ENCODE results near the gene PPP1R16B.

The PPP1R16B gene

DNA sequence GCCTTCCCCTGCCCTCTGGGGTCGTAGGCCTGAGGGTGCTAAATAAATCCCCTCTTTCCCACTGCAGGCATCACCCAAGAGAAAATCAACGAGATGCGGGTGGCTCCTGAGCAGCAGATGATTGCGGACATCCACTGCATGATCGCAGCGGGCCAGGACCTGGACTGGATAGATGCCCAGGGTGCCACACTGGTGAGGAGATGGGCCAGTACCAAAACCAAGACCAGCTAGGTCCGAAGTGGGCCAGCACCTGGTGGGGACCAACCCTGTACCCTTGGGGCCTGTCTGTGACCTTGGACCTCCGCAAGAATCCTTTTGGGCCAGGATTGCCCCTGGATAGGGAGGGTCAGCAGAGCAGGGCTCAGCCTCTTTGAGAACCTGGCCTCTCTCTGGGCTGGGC lies 97.1 kb downstream of the PPP1R16B start:
- Histone ChIP-seq H3K36me3 (ENCODE audit: low read length) (peaks cover 41% of the 10 kb centered on the region), H3F3A (ENCODE audit: insufficient read depth) (no peaks in the 10 kb centered on the region), H3K79me2 (ENCODE audit: insufficient read depth, low read length) (peaks cover 8% of the 10 kb centered on the region; the same call in 1 of the 2 replicates), H3K27me3 (ENCODE audit: low read length) (no peaks in the 10 kb centered on the region), H2AFZ (ENCODE audit: low read depth, low read length, severe bottlenecking) (no peak overlapping the region), H3K9me3 (ENCODE audit: insufficient read depth, low read length) (no peaks in the 10 kb centered on the region), H3K9me2 (replicated peaks; ENCODE audit: insufficient read depth, low read length) (no peaks in the 10 kb centered on the region), H3K4me2 (ENCODE audit: low read depth, low read length, poor library complexity, severe bottlenecking) (no peak overlapping the region), H3K27ac (ENCODE audit: low read depth, low read length) (no peak overlapping the region), H3K9ac (ENCODE audit: low read length) (no peak overlapping the region), H3K4me3 (ENCODE audit: insufficient read depth, low read length, poor library complexity, severe bottlenecking) (no peak overlapping the region), H4K20me1 (ENCODE audit: low read depth, low read length) (no peaks in the 10 kb centered on the region)
- no peak for TF ChIP-seq EZH2phosphoT487 (conservative IDR thresholded peaks at IDR 0.05; ENCODE audit: low read length)
- TF ChIP-seq, protein P1, sequence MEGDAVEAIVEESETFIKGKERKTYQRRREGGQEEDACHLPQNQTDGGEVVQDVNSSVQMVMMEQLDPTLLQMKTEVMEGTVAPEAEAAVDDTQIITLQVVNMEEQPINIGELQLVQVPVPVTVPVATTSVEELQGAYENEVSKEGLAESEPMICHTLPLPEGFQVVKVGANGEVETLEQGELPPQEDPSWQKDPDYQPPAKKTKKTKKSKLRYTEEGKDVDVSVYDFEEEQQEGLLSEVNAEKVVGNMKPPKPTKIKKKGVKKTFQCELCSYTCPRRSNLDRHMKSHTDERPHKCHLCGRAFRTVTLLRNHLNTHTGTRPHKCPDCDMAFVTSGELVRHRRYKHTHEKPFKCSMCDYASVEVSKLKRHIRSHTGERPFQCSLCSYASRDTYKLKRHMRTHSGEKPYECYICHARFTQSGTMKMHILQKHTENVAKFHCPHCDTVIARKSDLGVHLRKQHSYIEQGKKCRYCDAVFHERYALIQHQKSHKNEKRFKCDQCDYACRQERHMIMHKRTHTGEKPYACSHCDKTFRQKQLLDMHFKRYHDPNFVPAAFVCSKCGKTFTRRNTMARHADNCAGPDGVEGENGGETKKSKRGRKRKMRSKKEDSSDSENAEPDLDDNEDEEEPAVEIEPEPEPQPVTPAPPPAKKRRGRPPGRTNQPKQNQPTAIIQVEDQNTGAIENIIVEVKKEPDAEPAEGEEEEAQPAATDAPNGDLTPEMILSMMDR (IDR thresholded peaks at IDR 0.05; ENCODE audit: insufficient read depth, low read length, poor library complexity, severe bottlenecking): no peak

DNA sequence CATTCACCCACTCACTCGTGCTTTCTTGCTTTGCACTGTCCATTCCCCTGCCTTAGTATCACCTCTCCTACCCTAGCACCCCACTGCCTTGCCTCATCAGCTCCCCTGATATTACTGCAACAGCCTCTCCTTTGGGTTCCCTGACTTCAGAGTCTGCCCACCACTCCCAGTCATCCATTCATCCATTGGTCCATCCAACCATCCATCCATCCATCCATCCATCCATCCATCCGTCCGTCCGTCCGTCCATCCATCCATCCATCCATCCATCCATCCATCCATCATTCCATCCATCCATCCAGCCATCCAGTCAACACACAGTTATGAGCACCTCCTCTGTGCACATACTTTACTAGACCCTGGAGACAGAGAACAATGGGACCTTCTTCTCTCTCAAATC lies 97.8 kb downstream of the PPP1R16B start:
- no peak overlapping the region for H3K4me2 ChIP-seq (ENCODE audit: low read depth, low read length, poor library complexity, severe bottlenecking)
- no peak overlapping the region for H2AFZ ChIP-seq (ENCODE audit: low read depth, low read length, severe bottlenecking)
- H3K36me3 ChIP-seq (ENCODE audit: low read length): peaks cover 35% of the 10 kb centered on the region
- no peak overlapping the region for H3K27ac ChIP-seq (ENCODE audit: low read depth, low read length)
- peaks cover under 1% of the 10 kb centered on the region; the same call in 1 of the 2 replicates for H3K79me2 ChIP-seq (ENCODE audit: insufficient read depth, low read length)
- no peaks in the 10 kb centered on the region for H3K9me3 ChIP-seq (ENCODE audit: insufficient read depth, low read length)
- H3K27me3 ChIP-seq (ENCODE audit: low read length): no peaks in the 10 kb centered on the region
- H4K20me1 ChIP-seq (ENCODE audit: low read depth, low read length): no peaks in the 10 kb centered on the region
- no peak overlapping the region for H3K9ac ChIP-seq (ENCODE audit: low read length)
- TF ChIP-seq EZH2phosphoT487 (conservative IDR thresholded peaks at IDR 0.05; ENCODE audit: low read length): no peak
- TF ChIP-seq, protein P1 (IDR thresholded peaks at IDR 0.05; ENCODE audit: insufficient read depth, low read length, poor library complexity, severe bottlenecking): no peak
- H3K4me3 ChIP-seq (ENCODE audit: insufficient read depth, low read length, poor library complexity, severe bottlenecking): no peak overlapping the region
- H3F3A ChIP-seq (ENCODE audit: insufficient read depth): no peaks in the 10 kb centered on the region
- no peaks in the 10 kb centered on the region for H3K9me2 ChIP-seq (replicated peaks; ENCODE audit: insufficient read depth, low read length)

DNA sequence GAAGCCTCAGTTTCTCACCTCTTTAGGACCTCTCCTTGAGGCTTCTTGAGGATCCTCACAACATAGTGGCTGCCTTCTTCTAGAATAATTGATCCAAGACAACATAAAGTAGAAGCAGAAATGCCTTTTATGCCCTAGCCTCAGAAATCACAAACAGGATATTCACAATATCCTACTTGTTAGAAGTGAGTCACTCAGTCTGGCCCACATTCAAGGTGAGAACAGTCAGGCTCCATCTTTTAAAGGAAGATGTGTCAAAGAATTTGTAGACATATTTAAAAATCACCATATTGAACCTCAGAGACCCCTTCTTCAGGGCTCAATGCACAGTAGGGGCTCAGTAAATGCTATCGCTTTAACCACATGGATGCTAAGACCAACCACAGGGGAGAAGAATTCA lies 99.9 kb downstream of the PPP1R16B start:
- no peaks in the 10 kb centered on the region for H3F3A ChIP-seq (ENCODE audit: insufficient read depth)
- no peaks in the 10 kb centered on the region for H3K79me2 ChIP-seq (ENCODE audit: insufficient read depth, low read length)
- H3K27ac ChIP-seq (ENCODE audit: low read depth, low read length): no peak overlapping the region
- H4K20me1 ChIP-seq (ENCODE audit: low read depth, low read length): no peaks in the 10 kb centered on the region
- no peak overlapping the region for H3K4me2 ChIP-seq (ENCODE audit: low read depth, low read length, poor library complexity, severe bottlenecking)
- peaks cover 40% of the 10 kb centered on the region for H3K36me3 ChIP-seq (ENCODE audit: low read length)
- no peaks in the 10 kb centered on the region for H3K27me3 ChIP-seq (ENCODE audit: low read length)
- H3K9ac ChIP-seq (ENCODE audit: low read length): no peak overlapping the region
- H3K9me2 ChIP-seq (replicated peaks; ENCODE audit: insufficient read depth, low read length): no peaks in the 10 kb centered on the region
- no peak for TF ChIP-seq EZH2phosphoT487 (conservative IDR thresholded peaks at IDR 0.05; ENCODE audit: low read length)
- TF ChIP-seq, protein P1 (IDR thresholded peaks at IDR 0.05; ENCODE audit: insufficient read depth, low read length, poor library complexity, severe bottlenecking): no peak
- H3K9me3 ChIP-seq (ENCODE audit: insufficient read depth, low read length): no peaks in the 10 kb centered on the region
- no peak overlapping the region for H3K4me3 ChIP-seq (ENCODE audit: insufficient read depth, low read length, poor library complexity, severe bottlenecking)
- H2AFZ ChIP-seq (ENCODE audit: low read depth, low read length, severe bottlenecking): no peak overlapping the region

Data from SU-DHL-6 (cell line).